Panc1 (cell line): Measurements from ENCODE around the gene SREK1IP1. TPM values are rescaled to one million over a fixed set of nuclear protein-coding genes. Genes with fewer than 3 reads are reported as not detected.

Source experiments
- ATAC-seq: fragments of 200-7000 bp; cut with Tn5 transposase; 2 replicates; pipeline ENCODE4 v1.9.1; 2020; ENCODE audit warnings: mild to moderate bottlenecking, moderate library complexity
- BruUV-seq: library from RNA; stranded (reverse); fragments of 400-500 nt; replicated peaks from 2 replicates; lab custom pipeline; 2021; lab: Mats Ljungman, UMichigan
- CTCF ChIA-PET: fragments of 300-600 bp; sonication (Branson Sonifier 250); formaldehyde crosslinking; loops from one replicate; lab custom pipeline; 2022; ENCODE audit warnings: antibody characterized with exemption; lab: Charles Lee
- POLR2A ChIA-PET: fragments of 300-600 bp; sonication (Branson Sonifier 250); formaldehyde crosslinking; loops from one replicate; lab custom pipeline; 2022; ENCODE audit warnings: antibody characterized with exemption; lab: Charles Lee
- DNase-seq: peaks from one replicate; pipeline ENCODE4 v3.0.0-alpha.2; 2010; ENCODE audit warnings: low read depth, low spot score
- H3K27ac ChIP-seq: 2 replicates; pipeline ENCODE4 v1.5.1; 2011; ENCODE audit warnings: mild to moderate bottlenecking, low read length, inconsistent platforms
- H3K27me3 ChIP-seq: fragments of 200-500 bp; sonication (Bioruptor generic); 2 replicates; pipeline ENCODE4 v1.6.0; 2014; ENCODE audit warnings: low read length, inconsistent platforms; ENCODE audit not compliant: control insufficient read depth, insufficient read depth
- H3K36me3 ChIP-seq: fragments of 200-500 bp; sonication (Bioruptor generic); 2 replicates; pipeline ENCODE4 v1.5.1; 2014; ENCODE audit warnings: inconsistent platforms, mild to moderate bottlenecking, low read length, moderate library complexity; ENCODE audit not compliant: control insufficient read depth, insufficient read depth
- H3K4me1 ChIP-seq: 2 replicates; pipeline ENCODE4 v1.5.1; 2011; ENCODE audit warnings: inconsistent platforms, mild to moderate bottlenecking, low read length, moderate library complexity; ENCODE audit not compliant: control insufficient read depth, insufficient read depth
- H3K4me3 ChIP-seq, 2 experiments: 2 replicates each; pipeline ENCODE4 v1.5.1; 2011 to 2012; ENCODE audit warnings: low read depth in 2 of 2, low read length in 2 of 2, mild to moderate bottlenecking in 2 of 2, inconsistent platforms in 1 of 2, moderate library complexity in 1 of 2
- H3K9me3 ChIP-seq: fragments of 200-500 bp; sonication (Bioruptor generic); 2 replicates; pipeline ENCODE4 v1.5.1; 2014; ENCODE audit warnings: low read depth, mild to moderate bottlenecking, inconsistent platforms, low read length, moderate library complexity; ENCODE audit not compliant: control insufficient read depth, insufficient read depth
- POLR2AphosphoS5 ChIP-seq: IDR thresholded peaks from 2 replicates; pipeline ENCODE4 v1.6.1; 2012; ENCODE audit warnings: mild to moderate bottlenecking, low read depth, low read length, moderate library complexity
- SIN3A ChIP-seq: IDR thresholded peaks from 2 replicates; pipeline ENCODE4 v1.6.1; 2012; ENCODE audit warnings: low read depth, mild to moderate bottlenecking, low read length, moderate library complexity, borderline replicate concordance; ENCODE audit not compliant: insufficient read depth
- TCF7L2 ChIP-seq: IDR thresholded peaks from 2 replicates; pipeline ENCODE4 v1.6.1; 2011; ENCODE audit warnings: mild to moderate bottlenecking, low read depth, low read length, inconsistent platforms
- in situ Hi-C: cut with HindIII; loops from 2 replicates; pipeline ENCODE4 v1.10.0; 2016; ENCODE audit warnings: low sequenced_read_pairs, low pct_unique_long_range_greater_than_20kb
- intact Hi-C: fragments of 100-400 bp; cut with micrococcal nuclease; formaldehyde crosslinking; loops from one replicate; pipeline ENCODE4 v1.10.0; 2022; ENCODE audit not compliant: unreplicated experiment
- total RNA-seq: library from RNA; stranded (reverse); gene quantifications from one replicate; pipeline ENCODE4 v1.2.1, GENCODE V29; 2021; ENCODE audit not compliant: unreplicated experiment
- TF ChIP-seq, protein P1 (sequence below): fragments of 450-650 bp; IDR thresholded peaks from 2 replicates; pipeline ENCODE4 v1.5.1; 2017; ENCODE audit warnings: mild to moderate bottlenecking
- TF ChIP-seq, protein P2 (sequence below), 2 experiments: IDR thresholded peaks; 2 replicates each; pipeline ENCODE4 v1.6.1; 2011 to 2012; ENCODE audit warnings: low read depth in 2 of 2, control low read depth in 1 of 2, low read length in 1 of 2, mild to moderate bottlenecking in 1 of 2, moderate library complexity in 1 of 2; ENCODE audit not compliant: insufficient read depth in 1 of 2

The SREK1IP1 gene
- total RNA-seq, 1 experiment from 2014 or later, result 13.3 TPM

DNA sequence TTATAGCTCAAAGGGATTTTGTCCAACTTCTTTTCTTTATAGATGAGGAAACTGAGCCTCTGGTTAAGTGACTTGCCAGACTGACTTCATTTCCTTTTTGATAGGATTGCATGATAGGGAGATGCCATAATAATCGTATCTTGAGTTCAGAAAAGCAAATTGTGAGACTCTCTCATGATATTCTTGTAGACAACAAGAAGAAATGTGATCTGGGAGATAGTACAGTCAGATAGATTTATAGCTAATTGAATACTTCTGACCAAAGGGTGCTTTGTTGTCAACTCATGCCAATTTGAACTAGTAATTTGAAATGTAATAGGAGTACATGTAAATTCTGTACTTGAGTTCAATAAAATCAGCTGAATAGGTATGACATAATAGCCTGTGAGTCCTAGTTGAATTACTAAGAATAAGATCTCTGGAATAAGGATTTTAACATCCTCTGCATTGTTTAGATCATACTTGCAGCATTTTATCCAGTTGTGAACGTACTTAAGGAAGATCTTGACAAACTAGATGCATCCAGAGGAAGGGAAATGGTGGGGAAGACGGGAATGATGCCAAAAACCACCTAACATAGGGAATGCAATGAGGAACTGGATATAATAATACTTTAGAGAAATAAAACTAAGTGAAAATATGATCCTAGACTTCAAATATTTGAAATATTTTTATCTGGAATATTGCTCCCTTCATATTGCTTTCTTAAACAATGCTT is 25.7 kb upstream of the SREK1IP1 start:
- DNase-seq (no peak), ATAC-seq (no peak)
- no TSS peak for BruUV-seq
- Histone ChIP-seq H3K27me3 (no peaks in the 10 kb centered on the region), H3K9me3 (no peaks in the 10 kb centered on the region), H3K4me3 (no peak overlapping the region), H3K36me3 (no peaks in the 10 kb centered on the region; the same call in 1 of the 2 replicates), H3K4me1 (no peaks in the 10 kb centered on the region), H3K27ac (no peak overlapping the region)
- TF ChIP-seq, protein P1, sequence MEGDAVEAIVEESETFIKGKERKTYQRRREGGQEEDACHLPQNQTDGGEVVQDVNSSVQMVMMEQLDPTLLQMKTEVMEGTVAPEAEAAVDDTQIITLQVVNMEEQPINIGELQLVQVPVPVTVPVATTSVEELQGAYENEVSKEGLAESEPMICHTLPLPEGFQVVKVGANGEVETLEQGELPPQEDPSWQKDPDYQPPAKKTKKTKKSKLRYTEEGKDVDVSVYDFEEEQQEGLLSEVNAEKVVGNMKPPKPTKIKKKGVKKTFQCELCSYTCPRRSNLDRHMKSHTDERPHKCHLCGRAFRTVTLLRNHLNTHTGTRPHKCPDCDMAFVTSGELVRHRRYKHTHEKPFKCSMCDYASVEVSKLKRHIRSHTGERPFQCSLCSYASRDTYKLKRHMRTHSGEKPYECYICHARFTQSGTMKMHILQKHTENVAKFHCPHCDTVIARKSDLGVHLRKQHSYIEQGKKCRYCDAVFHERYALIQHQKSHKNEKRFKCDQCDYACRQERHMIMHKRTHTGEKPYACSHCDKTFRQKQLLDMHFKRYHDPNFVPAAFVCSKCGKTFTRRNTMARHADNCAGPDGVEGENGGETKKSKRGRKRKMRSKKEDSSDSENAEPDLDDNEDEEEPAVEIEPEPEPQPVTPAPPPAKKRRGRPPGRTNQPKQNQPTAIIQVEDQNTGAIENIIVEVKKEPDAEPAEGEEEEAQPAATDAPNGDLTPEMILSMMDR, result no peak
- no peak for TF ChIP-seq POLR2AphosphoS5
- no peak for TF ChIP-seq SIN3A
- no peak for TF ChIP-seq TCF7L2
- TF ChIP-seq, protein P2, sequence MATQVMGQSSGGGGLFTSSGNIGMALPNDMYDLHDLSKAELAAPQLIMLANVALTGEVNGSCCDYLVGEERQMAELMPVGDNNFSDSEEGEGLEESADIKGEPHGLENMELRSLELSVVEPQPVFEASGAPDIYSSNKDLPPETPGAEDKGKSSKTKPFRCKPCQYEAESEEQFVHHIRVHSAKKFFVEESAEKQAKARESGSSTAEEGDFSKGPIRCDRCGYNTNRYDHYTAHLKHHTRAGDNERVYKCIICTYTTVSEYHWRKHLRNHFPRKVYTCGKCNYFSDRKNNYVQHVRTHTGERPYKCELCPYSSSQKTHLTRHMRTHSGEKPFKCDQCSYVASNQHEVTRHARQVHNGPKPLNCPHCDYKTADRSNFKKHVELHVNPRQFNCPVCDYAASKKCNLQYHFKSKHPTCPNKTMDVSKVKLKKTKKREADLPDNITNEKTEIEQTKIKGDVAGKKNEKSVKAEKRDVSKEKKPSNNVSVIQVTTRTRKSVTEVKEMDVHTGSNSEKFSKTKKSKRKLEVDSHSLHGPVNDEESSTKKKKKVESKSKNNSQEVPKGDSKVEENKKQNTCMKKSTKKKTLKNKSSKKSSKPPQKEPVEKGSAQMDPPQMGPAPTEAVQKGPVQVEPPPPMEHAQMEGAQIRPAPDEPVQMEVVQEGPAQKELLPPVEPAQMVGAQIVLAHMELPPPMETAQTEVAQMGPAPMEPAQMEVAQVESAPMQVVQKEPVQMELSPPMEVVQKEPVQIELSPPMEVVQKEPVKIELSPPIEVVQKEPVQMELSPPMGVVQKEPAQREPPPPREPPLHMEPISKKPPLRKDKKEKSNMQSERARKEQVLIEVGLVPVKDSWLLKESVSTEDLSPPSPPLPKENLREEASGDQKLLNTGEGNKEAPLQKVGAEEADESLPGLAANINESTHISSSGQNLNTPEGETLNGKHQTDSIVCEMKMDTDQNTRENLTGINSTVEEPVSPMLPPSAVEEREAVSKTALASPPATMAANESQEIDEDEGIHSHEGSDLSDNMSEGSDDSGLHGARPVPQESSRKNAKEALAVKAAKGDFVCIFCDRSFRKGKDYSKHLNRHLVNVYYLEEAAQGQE (IDR thresholded peaks at IDR 0.05; ENCODE audit: insufficient read depth in 1 of 2, low read depth in 2 of 2, low read length in 1 of 2), result no peak
- ChIA-PET POLR2A (no interaction called here), CTCF (no interaction called here)
- in situ Hi-C loops (no loop called here), intact Hi-C loops (no loop called here)

DNA sequence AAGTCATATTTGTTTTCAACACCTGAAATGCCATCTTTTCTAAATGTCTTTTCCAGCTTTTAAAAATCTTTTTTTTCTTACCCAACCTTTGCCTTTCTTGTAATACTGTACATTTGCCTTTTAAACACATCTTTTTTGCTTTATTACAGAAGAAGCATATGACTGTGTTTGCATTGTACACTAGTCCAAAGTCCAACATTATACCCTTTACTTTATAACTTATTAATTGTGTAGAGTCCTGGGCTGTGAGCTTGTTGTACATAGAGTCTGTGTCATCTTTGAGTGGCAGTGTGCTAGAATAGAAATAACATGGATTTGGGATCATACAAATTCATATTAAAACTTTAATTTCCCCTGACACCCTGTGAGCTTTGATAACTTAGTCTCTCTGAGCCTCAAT is 24.0 kb upstream of the SREK1IP1 start:
- BruUV-seq, result no TSS peak
- no peaks in the 10 kb centered on the region for H3K9me3 ChIP-seq
- H3K36me3 ChIP-seq, result no peaks in the 10 kb centered on the region; the same call in 1 of the 2 replicates
- H3K27me3 ChIP-seq, result no peaks in the 10 kb centered on the region
- TF ChIP-seq, protein P2 (IDR thresholded peaks at IDR 0.05; ENCODE audit: insufficient read depth in 1 of 2, low read depth in 2 of 2, low read length in 1 of 2), result no peak
- TF ChIP-seq, protein P1, result no peak
- TF ChIP-seq POLR2AphosphoS5, result no peak
- no peak for TF ChIP-seq TCF7L2
- no peak for TF ChIP-seq SIN3A
- intact Hi-C loops, result no loop called here
- H3K27ac ChIP-seq, result no peak overlapping the region
- no peaks in the 10 kb centered on the region for H3K4me1 ChIP-seq
- ATAC-seq (no peak), DNase-seq (no peak)
- ChIA-PET POLR2A (no interaction called here), CTCF (no interaction called here)
- no peak overlapping the region for H3K4me3 ChIP-seq
- in situ Hi-C loops, result no loop called here
